Subcutaneous adipose tissue (tissue), 4 donors: ENCODE data around the gene PLPP4. TPM values are rescaled to one million over a fixed set of nuclear protein-coding genes. Genes with fewer than 3 reads are reported as not detected.

ENCODE experiments used
- total RNA-seq, 4 donors: library from RNA; depleted of rRNA; stranded (reverse); fragments of >200 nt; gene quantifications; one replicate each; pipeline ENCODE4 v1.1.0, GENCODE V29; 2016
- TF ChIP-seq, protein P1 (sequence below): fragments of 450-650 bp; IDR thresholded peaks from one replicate; pipeline ENCODE4 v1.5.1; 2016; ENCODE audit warnings: low read depth, mild to moderate bottlenecking, control low read depth, antibody characterized with exemption, moderate library complexity

PLPP4 gene
- total RNA-seq, 4 donors from 2014 or later: 2.5 TPM; not detected in 3

DNA sequence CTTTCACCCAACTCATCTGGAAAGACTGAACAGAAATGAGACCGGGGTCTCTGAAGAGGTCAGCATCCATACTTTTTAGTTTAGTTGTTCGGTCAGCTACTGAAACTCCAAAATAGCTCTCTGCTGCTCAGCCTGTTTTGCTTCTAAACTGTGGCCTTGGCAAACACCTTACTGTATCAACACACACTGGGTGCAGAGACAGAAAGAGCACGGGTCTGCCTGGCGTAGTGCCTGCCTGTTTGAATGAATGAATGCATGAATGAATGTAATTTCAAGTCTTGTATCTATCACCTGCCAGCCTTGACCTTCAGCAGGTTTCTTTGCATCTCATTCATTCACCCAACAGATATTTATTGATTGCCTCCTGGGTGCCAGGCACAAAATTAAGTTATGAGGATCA lies 98.4 kb downstream of the PLPP4 start:
- TF ChIP-seq, protein P1, sequence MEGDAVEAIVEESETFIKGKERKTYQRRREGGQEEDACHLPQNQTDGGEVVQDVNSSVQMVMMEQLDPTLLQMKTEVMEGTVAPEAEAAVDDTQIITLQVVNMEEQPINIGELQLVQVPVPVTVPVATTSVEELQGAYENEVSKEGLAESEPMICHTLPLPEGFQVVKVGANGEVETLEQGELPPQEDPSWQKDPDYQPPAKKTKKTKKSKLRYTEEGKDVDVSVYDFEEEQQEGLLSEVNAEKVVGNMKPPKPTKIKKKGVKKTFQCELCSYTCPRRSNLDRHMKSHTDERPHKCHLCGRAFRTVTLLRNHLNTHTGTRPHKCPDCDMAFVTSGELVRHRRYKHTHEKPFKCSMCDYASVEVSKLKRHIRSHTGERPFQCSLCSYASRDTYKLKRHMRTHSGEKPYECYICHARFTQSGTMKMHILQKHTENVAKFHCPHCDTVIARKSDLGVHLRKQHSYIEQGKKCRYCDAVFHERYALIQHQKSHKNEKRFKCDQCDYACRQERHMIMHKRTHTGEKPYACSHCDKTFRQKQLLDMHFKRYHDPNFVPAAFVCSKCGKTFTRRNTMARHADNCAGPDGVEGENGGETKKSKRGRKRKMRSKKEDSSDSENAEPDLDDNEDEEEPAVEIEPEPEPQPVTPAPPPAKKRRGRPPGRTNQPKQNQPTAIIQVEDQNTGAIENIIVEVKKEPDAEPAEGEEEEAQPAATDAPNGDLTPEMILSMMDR: no peak

- TF ChIP-seq, protein P1: no peak
These were observed 99.0 kb downstream of the PLPP4 start for GRCh38 chr10:120555842-120556532.

DNA sequence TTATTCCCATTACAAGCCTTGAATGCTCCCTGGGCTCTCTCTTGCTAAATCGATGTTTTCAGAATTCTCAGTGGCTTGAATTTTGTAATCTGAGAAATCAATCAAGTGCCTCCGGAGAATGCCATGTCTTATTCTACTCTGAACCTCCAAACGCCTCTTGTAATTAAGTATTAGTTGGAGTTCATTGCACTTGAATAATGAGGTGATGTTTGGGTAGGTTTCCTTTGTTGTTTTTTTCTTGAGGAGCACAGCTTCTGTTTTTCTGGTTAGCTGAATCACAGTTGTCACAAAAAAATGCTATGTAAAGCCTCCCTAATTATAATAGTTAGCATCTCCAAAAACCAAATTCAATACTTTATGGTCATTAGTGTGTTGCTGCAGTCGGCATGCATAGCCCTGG lies 100.3 kb downstream of the PLPP4 start:
- TF ChIP-seq, protein P1: no peak

GRCh38 chr10:120559800-120560199 lies 102.8 kb downstream of the PLPP4 start:
- TF ChIP-seq, protein P1: no peak

- TF ChIP-seq, protein P1: no peak
These were observed 105.9 kb downstream of the PLPP4 start for GRCh38 chr10:120562956-120563355.

DNA sequence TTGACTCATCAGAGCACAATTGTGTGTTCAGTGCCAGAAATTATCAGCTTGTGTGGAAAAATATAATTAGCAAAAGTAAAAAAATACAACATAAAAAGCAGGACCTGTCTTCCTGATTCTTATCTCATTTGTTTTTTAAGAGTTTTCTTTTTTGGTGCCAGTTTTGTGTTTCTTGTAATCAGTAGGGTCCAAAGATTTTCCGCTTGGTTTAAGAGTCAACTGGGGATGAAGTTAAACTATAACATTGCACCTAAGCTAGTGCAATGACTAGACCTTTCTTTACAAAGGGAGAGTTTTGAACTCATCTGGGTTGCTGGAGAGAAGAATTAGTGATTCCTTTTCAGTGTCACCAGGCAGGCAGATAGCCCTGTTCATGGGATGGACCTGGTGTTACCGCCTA lies 113.4 kb downstream of the PLPP4 start:
- TF ChIP-seq, protein P1: no peak

DNA sequence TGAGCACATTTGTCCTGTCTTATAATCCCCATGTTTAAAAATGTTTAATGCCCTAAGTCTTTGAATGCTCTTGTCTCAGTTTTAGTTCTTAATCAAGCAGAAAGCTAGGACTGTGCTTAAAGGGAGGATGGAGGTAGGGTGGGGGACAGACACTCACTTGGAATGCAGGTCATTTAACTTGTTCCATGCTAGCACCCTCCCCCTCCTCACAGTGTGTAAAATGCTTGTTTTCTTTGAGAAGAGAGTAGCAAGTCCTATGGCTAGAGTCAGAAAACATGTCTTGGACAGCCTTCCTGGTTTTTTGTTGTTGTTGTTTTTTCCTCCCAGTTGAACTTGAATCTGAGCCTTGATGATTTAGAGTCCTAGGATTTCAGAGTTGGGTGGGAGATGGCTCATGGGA lies 114.2 kb downstream of the PLPP4 start:
- TF ChIP-seq, protein P1: no peak
